IMR-90 (cell line): ENCODE data around the gene KIF16B.

ENCODE experiments used
- ELK1 ChIP-seq: fragments of 150-350 bp; IDR thresholded peaks from 2 replicates; pipeline ENCODE4 v1.6.1; 2016; ENCODE audit warnings: low read depth, mild to moderate bottlenecking, low read length, moderate library complexity, borderline replicate concordance
- MAFK ChIP-seq: IDR thresholded peaks from 2 replicates; pipeline ENCODE4 v1.6.1; 2012; ENCODE audit warnings: low read depth, low read length, improper control_type of control experiment
- MAZ ChIP-seq: IDR thresholded peaks from 2 replicates; pipeline ENCODE4 v1.6.1; 2012; ENCODE audit warnings: low read depth, mild to moderate bottlenecking, low read length, improper control_type of control experiment, moderate library complexity, borderline replicate concordance
- MXI1 ChIP-seq: IDR thresholded peaks from 2 replicates; pipeline ENCODE4 v1.6.1; 2012; ENCODE audit warnings: low read depth, mild to moderate bottlenecking, low read length, moderate library complexity, borderline replicate concordance
- POLR2A ChIP-seq: IDR thresholded peaks from 2 replicates; pipeline ENCODE4 v1.6.1; 2012; ENCODE audit warnings: mild to moderate bottlenecking, low read depth, low read length
- SMC3 ChIP-seq: fragments of 150-350 bp; IDR thresholded peaks from 2 replicates; pipeline ENCODE4 v1.6.1; 2016; ENCODE audit warnings: low read depth, mild to moderate bottlenecking, antibody characterized with exemption, low read length, moderate library complexity
- TF ChIP-seq, protein P1 (sequence below): conservative IDR thresholded peaks from 2 replicates; pipeline ENCODE4 v1.5.1; 2012; ENCODE audit warnings: mild to moderate bottlenecking, low read depth, low read length, improper control_type of control experiment

- TF ChIP-seq, protein P1, sequence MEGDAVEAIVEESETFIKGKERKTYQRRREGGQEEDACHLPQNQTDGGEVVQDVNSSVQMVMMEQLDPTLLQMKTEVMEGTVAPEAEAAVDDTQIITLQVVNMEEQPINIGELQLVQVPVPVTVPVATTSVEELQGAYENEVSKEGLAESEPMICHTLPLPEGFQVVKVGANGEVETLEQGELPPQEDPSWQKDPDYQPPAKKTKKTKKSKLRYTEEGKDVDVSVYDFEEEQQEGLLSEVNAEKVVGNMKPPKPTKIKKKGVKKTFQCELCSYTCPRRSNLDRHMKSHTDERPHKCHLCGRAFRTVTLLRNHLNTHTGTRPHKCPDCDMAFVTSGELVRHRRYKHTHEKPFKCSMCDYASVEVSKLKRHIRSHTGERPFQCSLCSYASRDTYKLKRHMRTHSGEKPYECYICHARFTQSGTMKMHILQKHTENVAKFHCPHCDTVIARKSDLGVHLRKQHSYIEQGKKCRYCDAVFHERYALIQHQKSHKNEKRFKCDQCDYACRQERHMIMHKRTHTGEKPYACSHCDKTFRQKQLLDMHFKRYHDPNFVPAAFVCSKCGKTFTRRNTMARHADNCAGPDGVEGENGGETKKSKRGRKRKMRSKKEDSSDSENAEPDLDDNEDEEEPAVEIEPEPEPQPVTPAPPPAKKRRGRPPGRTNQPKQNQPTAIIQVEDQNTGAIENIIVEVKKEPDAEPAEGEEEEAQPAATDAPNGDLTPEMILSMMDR: no peak
- no peak for TF ChIP-seq ELK1
- TF ChIP-seq POLR2A: no peak
- TF ChIP-seq MAZ: no peak
- TF ChIP-seq MAFK: no peak
- TF ChIP-seq MXI1: no peak
- no peak for TF ChIP-seq SMC3
Observed at GRCh38 chr20:16555754-16556153, 17.5 kb downstream of the KIF16B start.
